DMS153 treated with DMSO at 0.1 percent for 48 hours (cell line): Measurements from ENCODE around the gene CDK5R2.
A peak's percentile ranks its signal among the peaks of the same experiment; 100 is the strongest.

Experiments used
- DNase-seq: peaks from one replicate; lab custom pipeline; 2025; ENCODE audit not compliant: unreplicated experiment; lab: John Stamatoyannopoulos, UW

The CDK5R2 gene

DNA sequence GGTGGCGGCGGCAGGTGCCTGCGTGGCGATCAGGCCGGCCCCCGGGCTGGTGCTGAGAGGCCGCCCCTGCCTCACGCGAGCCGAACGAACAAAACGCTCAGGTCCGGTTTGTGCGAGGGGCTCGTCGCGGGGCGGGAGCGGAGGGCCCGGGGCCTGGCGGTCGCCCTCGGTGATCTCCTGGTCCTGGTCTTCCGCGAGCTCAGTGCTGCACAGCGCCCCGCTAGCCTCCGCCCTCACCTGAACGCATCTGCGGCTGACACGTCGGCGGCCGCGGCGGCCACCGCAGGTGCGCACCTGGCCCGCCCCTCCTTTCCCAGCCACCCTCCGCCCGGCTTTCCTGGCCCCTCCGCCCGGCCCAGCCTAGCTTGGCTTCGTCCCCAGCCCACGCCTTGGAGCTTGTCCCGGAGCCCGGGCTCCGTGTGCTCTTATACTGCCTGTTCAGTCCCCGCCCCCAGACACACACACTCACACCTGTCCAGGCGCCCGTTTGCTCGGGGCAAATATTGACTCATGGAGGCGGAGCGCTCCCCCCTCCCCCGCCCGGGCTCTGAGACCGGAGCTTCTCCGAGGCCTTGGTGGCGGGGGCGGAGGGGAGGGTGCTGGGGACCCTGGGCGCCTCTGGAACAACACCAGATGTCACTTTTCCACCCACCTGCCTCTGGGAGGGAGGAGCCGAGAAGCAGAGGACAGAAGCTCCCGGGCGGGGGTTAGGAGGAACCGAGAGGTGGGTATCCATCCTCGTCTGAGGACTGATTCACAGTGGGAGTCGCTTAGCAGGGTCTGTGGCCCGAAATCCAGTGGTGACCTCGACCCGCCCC is 42.3 kb downstream of the CDK5R2 start:
- peak; percentile 93 for DNase-seq

- DNase-seq, result peak; percentile 79
Observed at GRCh38 chr2:219002395-219003266, 43.2 kb downstream of the CDK5R2 start.

GRCh38 chr2:219003267-219003634 is 43.8 kb downstream of the CDK5R2 start:
- no peak for DNase-seq

DNA sequence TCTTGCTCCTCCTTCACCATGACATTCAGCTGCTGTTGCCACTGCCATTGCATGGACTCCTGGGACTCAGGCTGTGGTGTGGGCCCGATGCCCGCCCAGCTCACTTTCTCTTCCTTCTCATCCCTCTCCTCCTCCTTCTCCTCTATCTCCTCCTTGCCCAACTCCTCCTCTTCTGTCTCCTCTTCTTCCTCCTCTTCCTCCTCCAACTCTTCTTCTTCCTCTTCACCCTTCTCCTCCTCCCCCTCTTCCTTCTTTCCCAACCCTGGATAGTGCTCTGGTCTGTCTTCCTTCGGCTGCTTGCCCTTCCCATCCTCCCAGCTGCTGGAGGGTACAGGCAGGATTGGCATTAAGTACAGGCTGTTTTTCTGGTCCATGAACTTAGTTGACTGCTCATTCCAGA is 44.5 kb downstream of the CDK5R2 start:
- DNase-seq, result no peak

DNA sequence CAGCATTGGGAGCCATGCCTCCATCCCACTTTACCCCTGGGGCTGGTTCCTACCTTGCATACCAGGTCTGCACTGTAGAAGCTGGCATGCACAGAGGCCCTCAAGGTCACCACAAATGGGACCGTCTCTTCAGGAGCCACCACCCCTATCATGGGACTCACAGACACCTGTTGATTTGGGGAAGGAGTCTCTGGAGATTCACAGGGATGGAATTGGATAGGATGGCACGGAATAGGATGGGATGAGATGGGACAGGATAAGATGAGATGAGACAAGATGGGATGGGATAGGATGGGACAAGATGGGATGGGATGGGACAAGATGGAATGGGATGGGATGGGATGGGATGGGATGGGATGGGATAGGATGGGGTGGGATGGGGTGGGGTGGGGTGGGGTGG is 49.8 kb downstream of the CDK5R2 start:
- DNase-seq, result no peak

GRCh38 chr2:219010162-219010756 is 50.8 kb downstream of the CDK5R2 start:
- no peak for DNase-seq

- DNase-seq, result no peak
Observed at GRCh38 chr2:219010873-219011272, 51.4 kb downstream of the CDK5R2 start.
